ENCODE data around the gene RBFOX2.

The RBFOX2 gene

DNA sequence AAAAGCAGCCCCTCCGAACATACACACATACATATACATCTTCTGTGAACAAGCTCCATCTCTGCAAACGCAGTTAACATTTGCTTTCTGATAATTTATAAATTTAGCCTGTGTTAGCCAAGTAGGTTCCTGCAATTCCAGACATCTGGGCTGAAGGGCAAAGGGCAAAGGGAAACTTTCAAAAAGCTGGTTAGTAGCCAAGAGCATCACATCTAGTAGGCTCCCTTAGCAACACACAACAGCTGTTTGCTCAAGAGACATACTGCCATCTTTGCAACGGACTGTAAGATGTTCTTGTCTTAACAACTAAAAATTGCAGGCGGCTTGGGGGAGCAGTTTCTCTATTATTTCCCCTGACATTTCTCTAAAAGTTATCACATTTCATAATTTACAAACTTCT lies 134.9 kb downstream of the RBFOX2 start:
- no peak for FAIRE-seq

DNA sequence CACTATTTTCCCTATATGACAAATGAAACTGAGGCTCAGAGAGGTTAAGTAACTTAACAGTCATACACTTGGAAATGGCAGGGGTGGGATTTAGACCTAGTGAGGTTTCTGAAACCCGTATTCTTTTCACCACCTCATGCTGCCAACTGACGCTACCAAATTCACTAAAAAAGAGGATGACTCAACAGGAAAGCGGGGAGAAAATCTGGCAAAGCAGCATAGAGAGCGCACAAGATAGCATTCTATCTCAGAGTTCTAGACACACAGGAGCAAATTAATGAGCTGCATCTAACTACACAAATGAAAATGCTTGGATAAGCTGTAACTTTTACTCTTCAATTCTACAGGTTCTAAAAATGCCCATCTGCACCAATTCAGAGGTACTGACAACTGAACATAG lies 136.4 kb downstream of the RBFOX2 start:
- FAIRE-seq, result no peak

DNA sequence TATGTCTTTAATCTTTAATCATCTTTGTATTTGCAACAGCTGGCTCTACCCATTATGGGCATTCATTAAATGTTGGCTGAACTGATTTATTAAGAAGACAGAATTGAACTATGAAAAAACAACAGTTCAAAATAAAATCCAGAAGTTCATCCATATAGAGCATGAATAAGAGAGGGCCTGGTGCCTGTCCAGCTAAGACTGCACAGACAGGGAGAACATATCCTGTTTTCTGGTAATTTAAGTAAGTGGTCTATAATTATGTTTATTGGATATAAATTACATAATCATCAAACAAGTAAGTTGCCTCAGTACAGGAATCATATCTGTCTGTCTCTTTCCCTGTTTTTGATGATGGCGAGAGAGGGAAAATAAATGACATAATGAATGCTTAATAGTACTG lies 137.2 kb downstream of the RBFOX2 start:
- no peak for FAIRE-seq

DNA sequence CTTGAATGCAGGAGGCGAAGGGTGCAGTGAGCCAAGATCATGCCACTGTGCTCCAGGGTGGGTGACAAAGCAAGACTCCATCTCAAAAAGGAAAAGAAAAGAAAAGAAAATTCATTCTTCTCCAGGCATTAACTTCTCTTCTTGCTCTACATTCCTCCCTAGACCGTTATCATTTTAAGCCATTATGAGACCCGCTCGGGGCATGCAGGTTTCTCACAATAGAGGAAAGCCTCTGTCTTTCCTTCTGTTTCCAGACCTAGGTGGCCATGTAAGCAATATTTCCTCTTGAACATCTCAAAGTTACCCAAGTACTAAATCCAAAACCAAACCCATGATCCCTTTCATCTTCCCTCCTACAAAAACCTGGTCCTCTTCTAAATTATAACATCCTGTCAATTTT lies 139.6 kb downstream of the RBFOX2 start:
- FAIRE-seq, result no peak

- no peak for FAIRE-seq
Observed at GRCh38 chr22:35888181-35888870, 140.3 kb downstream of the RBFOX2 start.

DNA sequence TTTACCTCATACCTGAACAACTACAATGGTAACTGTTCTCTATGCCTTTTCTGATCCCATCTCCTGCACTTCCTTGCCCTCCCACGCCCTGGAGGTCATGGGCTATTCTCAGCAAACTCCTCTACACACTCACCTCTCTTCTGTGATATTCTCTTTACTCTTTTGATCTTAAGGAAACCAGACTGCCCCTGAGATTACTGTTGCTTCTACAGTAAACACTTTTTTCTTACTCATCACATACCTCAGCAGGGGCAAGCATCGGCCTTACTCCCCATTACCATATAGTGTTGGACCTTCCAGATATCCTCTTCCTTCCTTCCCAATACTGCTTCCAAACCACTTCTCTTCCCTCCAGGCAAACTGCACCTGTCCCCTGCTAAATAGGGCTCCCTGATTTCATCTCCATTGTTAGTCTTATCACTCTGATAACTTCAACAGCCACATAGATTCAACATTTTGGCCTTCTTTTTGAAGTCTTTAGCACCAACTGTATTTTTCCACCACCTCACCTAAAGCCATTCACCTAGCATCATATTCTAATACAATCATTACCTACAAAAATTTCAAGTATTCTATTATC lies 141.2 kb downstream of the RBFOX2 start:
- FAIRE-seq, result no peak

- FAIRE-seq, result no peak
Observed at GRCh38 chr22:35886309-35886708, 142.3 kb downstream of the RBFOX2 start.

DNA sequence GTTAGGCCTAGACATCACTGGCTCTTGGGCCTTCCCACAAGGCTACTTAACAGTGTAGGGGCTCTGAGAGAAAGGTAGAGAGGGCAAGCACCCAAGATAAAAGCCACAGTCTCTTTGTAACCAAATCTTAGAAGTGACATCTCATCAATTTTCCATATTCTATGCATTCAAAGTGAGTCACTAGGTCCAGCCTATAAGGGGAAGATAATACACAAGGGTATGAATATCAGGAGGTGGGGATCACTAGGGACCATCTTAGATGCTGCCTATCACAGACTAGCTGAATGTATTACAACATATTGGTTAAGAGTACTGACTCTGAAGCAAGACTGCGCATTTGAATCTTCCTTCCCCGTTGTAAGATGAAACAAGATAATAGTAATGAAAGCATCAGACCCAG lies 144.1 kb downstream of the RBFOX2 start:
- no peak for FAIRE-seq

GRCh38 chr22:35883031-35883620 lies 145.5 kb downstream of the RBFOX2 start:
- FAIRE-seq, result no peak

- FAIRE-seq, result no peak
Observed at GRCh38 chr22:35882211-35883030, 146.2 kb downstream of the RBFOX2 start.

DNA sequence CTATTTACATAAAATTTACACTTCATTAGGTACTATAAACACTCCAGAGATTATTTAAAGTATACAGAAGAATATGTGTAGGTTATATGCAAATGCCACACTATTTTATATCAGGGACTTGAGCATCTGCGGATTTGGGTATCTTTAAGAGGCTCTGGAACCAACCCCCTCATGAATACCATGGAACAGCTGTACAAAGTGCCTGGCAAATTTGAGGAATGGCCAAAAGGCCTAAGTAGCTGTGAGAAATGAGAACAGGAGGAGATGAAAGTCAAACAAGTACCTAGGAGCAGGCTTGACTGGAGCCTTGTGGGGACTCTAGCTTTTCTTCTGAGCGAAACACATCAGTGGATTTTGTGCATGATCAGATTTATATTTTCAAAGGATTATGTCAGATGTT lies 149.3 kb downstream of the RBFOX2 start:
- no peak for FAIRE-seq

GRCh38 chr22:35873426-35873825 lies 155.2 kb downstream of the RBFOX2 start:
- no peak for FAIRE-seq

GRCh38 chr22:35872451-35872850 lies 156.2 kb downstream of the RBFOX2 start:
- no peak for FAIRE-seq

GRCh38 chr22:35870517-35871293 lies 157.9 kb downstream of the RBFOX2 start:
- FAIRE-seq, result no peak

DNA sequence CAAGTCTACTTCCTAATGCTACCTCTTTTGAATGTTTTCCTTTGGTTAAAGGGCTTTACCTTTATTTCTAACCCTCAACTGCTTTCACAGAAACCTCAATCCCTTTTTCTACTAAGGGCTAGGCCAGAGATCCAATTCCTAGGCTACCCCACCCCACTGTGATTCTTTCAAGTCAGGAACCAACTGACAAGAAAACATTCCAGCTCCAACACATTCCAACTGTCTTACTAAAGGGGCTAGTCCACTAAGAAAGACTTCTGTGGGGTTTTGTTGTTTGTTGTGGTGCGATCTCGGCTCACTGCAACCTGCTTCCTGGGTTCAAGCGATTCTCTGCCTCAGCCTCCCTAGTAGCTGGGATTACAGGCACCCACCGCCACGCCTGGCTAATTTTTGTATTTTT lies 159.7 kb downstream of the RBFOX2 start:
- no peak for FAIRE-seq

DNA sequence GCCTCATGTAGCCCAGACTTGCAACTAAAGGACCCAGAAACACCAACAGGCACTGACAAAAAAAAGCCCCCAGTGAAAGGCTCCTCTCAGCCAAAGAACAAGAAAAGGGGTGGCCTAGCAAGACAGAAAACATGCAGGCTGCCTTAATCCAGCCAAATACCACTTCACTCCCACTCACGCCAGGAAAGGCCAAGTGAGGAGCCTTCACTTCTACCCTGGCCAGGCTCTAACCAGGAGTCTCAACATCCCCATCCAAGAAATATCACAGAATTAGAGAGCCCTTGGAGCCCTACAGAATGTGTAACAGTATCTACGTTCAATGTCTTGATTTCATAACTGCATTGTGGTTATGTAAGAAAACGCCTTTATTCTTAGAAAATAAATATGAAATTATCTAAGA lies 162.0 kb downstream of the RBFOX2 start:
- no peak for FAIRE-seq

GRCh38 chr22:35864545-35865165 lies 164.0 kb downstream of the RBFOX2 start:
- FAIRE-seq, result no peak

GRCh38 chr22:35863432-35863831 lies 165.2 kb downstream of the RBFOX2 start:
- no peak for FAIRE-seq

GRCh38 chr22:35862697-35863096 lies 165.9 kb downstream of the RBFOX2 start:
- no peak for FAIRE-seq

DNA sequence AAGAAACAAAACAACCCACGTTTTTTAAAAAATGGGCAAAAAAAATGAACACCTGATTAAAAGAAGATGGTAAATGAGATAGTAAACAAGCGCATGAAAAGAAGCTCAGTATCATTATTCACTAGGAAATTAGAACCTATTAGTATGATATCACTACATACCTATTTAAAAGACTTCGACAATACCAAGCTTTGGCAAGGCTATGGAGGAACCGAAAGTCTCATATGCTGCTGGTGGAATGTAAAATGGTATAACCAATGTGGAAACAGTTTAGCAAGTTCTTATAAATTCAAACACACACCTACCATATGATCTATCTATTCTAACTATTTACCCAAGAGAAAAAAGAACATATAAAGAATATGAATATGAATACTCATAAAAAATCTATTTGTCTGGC lies 167.2 kb downstream of the RBFOX2 start:
- FAIRE-seq, result no peak

- FAIRE-seq, result no peak
Observed at GRCh38 chr22:35860837-35861236, 167.8 kb downstream of the RBFOX2 start.

GRCh38 chr22:35860087-35860733 lies 168.4 kb downstream of the RBFOX2 start:
- no peak for FAIRE-seq

All from TTC549 (cell line).